ENCODE results near the gene TMEM127.

Gene TMEM127

GRCh38 chr2:96256611-96257113 is 9.1 kb downstream of the TMEM127 start:
- DNase-seq (ENCODE audit: low read depth), result no peak
- no peak overlapping the region for H3K4me3 ChIP-seq (ENCODE audit: low read length)
- TF ChIP-seq, protein P1, sequence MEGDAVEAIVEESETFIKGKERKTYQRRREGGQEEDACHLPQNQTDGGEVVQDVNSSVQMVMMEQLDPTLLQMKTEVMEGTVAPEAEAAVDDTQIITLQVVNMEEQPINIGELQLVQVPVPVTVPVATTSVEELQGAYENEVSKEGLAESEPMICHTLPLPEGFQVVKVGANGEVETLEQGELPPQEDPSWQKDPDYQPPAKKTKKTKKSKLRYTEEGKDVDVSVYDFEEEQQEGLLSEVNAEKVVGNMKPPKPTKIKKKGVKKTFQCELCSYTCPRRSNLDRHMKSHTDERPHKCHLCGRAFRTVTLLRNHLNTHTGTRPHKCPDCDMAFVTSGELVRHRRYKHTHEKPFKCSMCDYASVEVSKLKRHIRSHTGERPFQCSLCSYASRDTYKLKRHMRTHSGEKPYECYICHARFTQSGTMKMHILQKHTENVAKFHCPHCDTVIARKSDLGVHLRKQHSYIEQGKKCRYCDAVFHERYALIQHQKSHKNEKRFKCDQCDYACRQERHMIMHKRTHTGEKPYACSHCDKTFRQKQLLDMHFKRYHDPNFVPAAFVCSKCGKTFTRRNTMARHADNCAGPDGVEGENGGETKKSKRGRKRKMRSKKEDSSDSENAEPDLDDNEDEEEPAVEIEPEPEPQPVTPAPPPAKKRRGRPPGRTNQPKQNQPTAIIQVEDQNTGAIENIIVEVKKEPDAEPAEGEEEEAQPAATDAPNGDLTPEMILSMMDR (conservative IDR thresholded peaks at IDR 0.05; ENCODE audit: low read depth, low read length), result no peak

DNA sequence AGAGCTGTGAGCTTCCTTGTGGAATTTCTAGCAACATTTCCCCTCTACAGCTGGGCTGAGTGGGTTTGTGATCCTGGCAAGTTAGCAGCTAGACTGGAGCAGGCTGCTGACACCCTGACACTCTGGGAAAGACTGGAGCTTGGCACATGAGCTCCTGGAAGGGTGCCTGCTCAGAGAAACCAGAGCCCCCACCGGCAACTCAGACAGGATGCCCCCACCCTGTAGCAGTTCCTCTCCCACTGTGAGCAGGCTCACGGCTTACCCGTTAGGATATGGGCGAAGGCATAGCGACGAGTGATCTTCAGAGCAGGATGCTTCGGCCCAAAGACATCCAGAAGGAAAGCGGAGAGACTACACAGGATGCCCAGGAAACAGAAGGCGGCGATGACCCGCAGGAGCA is 11.2 kb downstream of the TMEM127 start:
- TF ChIP-seq, protein P1 (conservative IDR thresholded peaks at IDR 0.05; ENCODE audit: low read depth, low read length), result no peak
- no peak for DNase-seq (ENCODE audit: low read depth)
- no peak overlapping the region for H3K4me3 ChIP-seq (ENCODE audit: low read length)

DNA sequence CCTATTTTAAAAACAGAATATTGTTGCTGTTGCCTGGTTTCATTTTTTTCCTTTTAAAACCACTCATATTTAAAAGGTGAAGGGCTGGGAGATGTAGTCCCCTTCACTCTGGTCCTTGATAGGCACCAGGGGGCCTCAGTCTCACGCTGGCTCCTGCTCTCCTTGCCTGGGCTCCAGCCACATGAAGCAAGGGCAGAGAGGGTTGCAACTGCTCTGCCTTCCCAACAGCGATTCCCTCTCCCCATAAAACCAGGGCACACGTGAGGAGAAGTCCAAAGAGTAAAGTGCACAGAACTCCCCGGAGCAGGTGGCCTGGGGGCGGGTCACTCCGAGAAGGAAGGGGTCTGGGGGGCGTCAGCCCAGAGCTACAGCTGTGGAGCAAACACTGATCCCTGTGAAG is 12.8 kb downstream of the TMEM127 start:
- no peak overlapping the region for H3K4me3 ChIP-seq (ENCODE audit: low read length)
- DNase-seq (ENCODE audit: low read depth), result no peak
- TF ChIP-seq, protein P1 (conservative IDR thresholded peaks at IDR 0.05; ENCODE audit: low read depth, low read length), result no peak

- DNase-seq (ENCODE audit: low read depth), result no peak
- no peak overlapping the region for H3K4me3 ChIP-seq (ENCODE audit: low read length)
- TF ChIP-seq, protein P1 (conservative IDR thresholded peaks at IDR 0.05; ENCODE audit: low read depth, low read length), result no peak
Observed at GRCh38 chr2:96252526-96252925, 13.3 kb downstream of the TMEM127 start.

DNA sequence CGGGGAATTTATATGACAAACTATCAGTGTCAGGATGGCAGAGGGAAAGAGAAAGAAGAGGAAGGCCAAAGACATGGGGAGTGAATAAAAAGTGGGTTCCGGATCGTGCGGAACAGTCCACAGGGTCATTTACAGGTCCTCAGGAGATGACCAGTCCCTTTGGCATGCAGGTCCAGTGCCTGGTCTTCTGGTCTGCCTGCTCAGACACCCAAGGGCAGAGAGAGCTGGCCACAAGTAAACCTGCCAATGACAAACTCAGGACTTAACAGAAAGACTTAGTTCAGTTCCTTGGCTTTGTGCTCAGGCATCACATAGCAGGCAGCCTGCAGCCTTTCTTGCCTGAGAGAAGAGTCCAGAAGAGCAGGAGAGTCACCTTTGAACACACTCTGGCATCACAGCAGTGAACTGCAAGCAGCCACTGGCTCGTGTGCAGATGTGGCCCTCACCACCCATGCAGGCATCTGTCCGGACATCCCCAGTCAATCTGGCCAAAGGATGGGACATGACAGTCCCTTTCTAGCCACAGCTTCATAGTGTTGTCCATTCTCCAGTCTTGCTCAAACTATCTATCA is 14.0 kb downstream of the TMEM127 start:
- TF ChIP-seq, protein P1 (conservative IDR thresholded peaks at IDR 0.05; ENCODE audit: low read depth, low read length), result no peak
- DNase-seq (ENCODE audit: low read depth), result peak; percentile 87
- H3K4me3 ChIP-seq (ENCODE audit: low read length), result no peak overlapping the region

- no peak overlapping the region for H3K4me3 ChIP-seq (ENCODE audit: low read length)
- DNase-seq (ENCODE audit: low read depth), result no peak
- TF ChIP-seq, protein P1 (conservative IDR thresholded peaks at IDR 0.05; ENCODE audit: low read depth, low read length), result no peak
Observed at GRCh38 chr2:96250188-96250587, 15.6 kb downstream of the TMEM127 start.

- no peak overlapping the region for H3K4me3 ChIP-seq (ENCODE audit: low read length)
- DNase-seq (ENCODE audit: low read depth), result no peak
- TF ChIP-seq, protein P1 (conservative IDR thresholded peaks at IDR 0.05; ENCODE audit: low read depth, low read length), result no peak
Observed at GRCh38 chr2:96249654-96250053, 16.1 kb downstream of the TMEM127 start.
